SK-N-SH (cell line): ENCODE results near the gene CETP. TPM values are rescaled to one million over a fixed set of nuclear protein-coding genes. Genes with fewer than 3 reads are reported as not detected.

Experiments used
- CTCF ChIA-PET: fragments of 300-600, 350-600 bp; formaldehyde crosslinking; extraction: SDS; loops from one replicate; lab custom pipeline; 2021; lab: Yijun Ruan, JAX
- POLR2A ChIA-PET: fragments of 350-600 bp; sonication (Branson Sonifier 250); formaldehyde crosslinking; extraction: SDS; loops from one replicate; lab custom pipeline; 2020; ENCODE audit warnings: antibody characterized with exemption, inconsistent platforms; lab: Yijun Ruan, JAX
- DNase-seq: peaks from one replicate; pipeline ENCODE4 v3.0.0; 2012
- H2AFZ ChIP-seq: fragments of 200-600 bp; sonication (generic); 2 replicates; pipeline ENCODE4 v1.8.1; 2016; ENCODE audit warnings: antibody characterized with exemption, mild to moderate bottlenecking, low read depth
- H3F3A ChIP-seq: fragments of 200-600 bp; sonication (generic); replicated peaks from 2 replicates; pipeline ENCODE3; 2016; ENCODE audit warnings: antibody characterized with exemption, mild to moderate bottlenecking; ENCODE audit not compliant: insufficient read depth
- H3K27ac ChIP-seq, 2 experiments: fragments of 200-500 bp in 1 of 2; fragments of 200-600 bp in 1 of 2; sonication (Bioruptor generic) in 1 of 2; sonication (generic), shearing (Covaris generic) in 1 of 2; 2 replicates each; pipeline versions ENCODE4 v1.5.1 to v1.6.1; 2014 to 2016; ENCODE audit warnings: low read depth in 2 of 2, inconsistent platforms in 1 of 2, low read length in 1 of 2, mild to moderate bottlenecking in 1 of 2, mixed read lengths in 1 of 2
- H3K27me3 ChIP-seq: fragments of 200-600 bp; sonication (generic), shearing (Covaris generic); 2 replicates; pipeline ENCODE4 v1.6.1; 2016; ENCODE audit warnings: mixed run types; ENCODE audit not compliant: insufficient read depth
- H3K36me3 ChIP-seq, 2 experiments: fragments of 200-500 bp in 1 of 2; fragments of 200-600 bp in 1 of 2; sonication (Bioruptor generic) in 1 of 2; sonication (generic) in 1 of 2; replicated peaks in 1 of 2; 2 replicates each; pipeline versions ENCODE3 to v1.5.1; 2014 to 2016; ENCODE audit warnings: low read length in 1 of 2, mild to moderate bottlenecking in 1 of 2; ENCODE audit not compliant: insufficient read depth in 2 of 2, control insufficient read depth in 1 of 2
- H3K4me1 ChIP-seq, 2 experiments: fragments of 200-500 bp in 1 of 2; fragments of 200-600 bp in 1 of 2; sonication (Bioruptor generic) in 1 of 2; sonication (generic), shearing (Covaris generic) in 1 of 2; 2 replicates each; pipeline versions ENCODE4 v1.5.1 to v1.6.1; 2014 to 2016; ENCODE audit warnings: low read depth in 1 of 2, low read length in 1 of 2, mixed run types in 1 of 2; ENCODE audit not compliant: insufficient read depth in 2 of 2, control insufficient read depth in 1 of 2
- H3K4me2 ChIP-seq: fragments of 200-600 bp; sonication (generic), shearing (Covaris generic); 2 replicates; pipeline ENCODE4 v1.6.1; 2017; ENCODE audit warnings: mixed run types
- H3K4me3 ChIP-seq, 2 experiments: fragments of 200-500 bp in 1 of 2; fragments of 200-600 bp in 1 of 2; sonication (Bioruptor generic) in 1 of 2; sonication (generic), shearing (Covaris generic) in 1 of 2; 2 replicates each; pipeline versions ENCODE4 v1.5.1 to v1.8.1; 2014 to 2016; ENCODE audit warnings: low read depth in 2 of 2, inconsistent platforms in 1 of 2, low read length in 1 of 2, mild to moderate bottlenecking in 1 of 2, mixed read lengths in 1 of 2, moderate library complexity in 1 of 2
- H3K79me2 ChIP-seq: fragments of 200-600 bp; sonication (generic); 2 replicates; pipeline ENCODE4 v1.8.1; 2017; ENCODE audit warnings: mild to moderate bottlenecking; ENCODE audit not compliant: insufficient read depth
- H3K9ac ChIP-seq: fragments of 200-600 bp; sonication (generic); 2 replicates; pipeline ENCODE4 v1.6.1; 2017; ENCODE audit warnings: mixed run types
- H3K9me2 ChIP-seq: fragments of 200-600 bp; sonication (generic); 2 replicates; pipeline ENCODE4 v1.6.1; 2017; ENCODE audit warnings: mixed run types
- H3K9me3 ChIP-seq: fragments of 200-600 bp; sonication (generic); 2 replicates; pipeline ENCODE4 v1.6.1; 2017; ENCODE audit warnings: mixed run types, mild to moderate bottlenecking, moderate library complexity
- H4K20me1 ChIP-seq: fragments of 200-600 bp; sonication (generic); 2 replicates; pipeline ENCODE4 v1.6.1; 2017; ENCODE audit warnings: mild to moderate bottlenecking, mixed run types; ENCODE audit not compliant: insufficient read depth
- CHD2 ChIP-seq: fragments of 150-350 bp; IDR thresholded peaks from 2 replicates; pipeline ENCODE4 v1.6.1; 2018; ENCODE audit warnings: low read length; ENCODE audit not compliant: partially characterized antibody
- ELF1 ChIP-seq: IDR thresholded peaks from 2 replicates; pipeline ENCODE4 v1.4.0; 2012
- EP300 ChIP-seq, 2 experiments: IDR thresholded peaks; 2 replicates each; pipeline versions ENCODE4 v1.4.0 to v1.6.1; 2012; ENCODE audit warnings: borderline replicate concordance in 1 of 2, low read depth in 1 of 2, low read length in 1 of 2
- FOXM1 ChIP-seq: IDR thresholded peaks from 2 replicates; pipeline ENCODE4 v1.4.0; 2012; ENCODE audit warnings: low read depth, mild to moderate bottlenecking
- GABPA ChIP-seq: IDR thresholded peaks from 2 replicates; pipeline ENCODE4 v1.4.0; 2012; ENCODE audit warnings: low read depth, mild to moderate bottlenecking
- GATA2 ChIP-seq: sonication (generic); formaldehyde crosslinking; IDR thresholded peaks from 2 replicates; pipeline ENCODE4 v1.5.0; 2020; ENCODE audit warnings: mild to moderate bottlenecking, missing genetic modification reagents
- IRF3 ChIP-seq: fragments of 150-350 bp; IDR thresholded peaks from 2 replicates; pipeline ENCODE4 v1.6.1; 2016; ENCODE audit warnings: mild to moderate bottlenecking, low read depth, low read length
- JUND ChIP-seq: IDR thresholded peaks from 2 replicates; pipeline ENCODE4 v1.4.0; 2012
- MEF2A ChIP-seq: IDR thresholded peaks from 2 replicates; pipeline ENCODE4 v1.4.0; 2012; ENCODE audit warnings: low read depth, borderline replicate concordance
- MXI1 ChIP-seq: IDR thresholded peaks from 2 replicates; pipeline ENCODE4 v1.6.1; 2012; ENCODE audit warnings: mild to moderate bottlenecking, low read depth, low read length, improper control_type of control experiment
- NFIC ChIP-seq: IDR thresholded peaks from 2 replicates; pipeline ENCODE4 v1.4.0; 2012; ENCODE audit warnings: borderline replicate concordance
- POLR2AphosphoS5 ChIP-seq: IDR thresholded peaks from 2 replicates; pipeline ENCODE4 v1.6.1; 2012; ENCODE audit warnings: low read depth, low read length
- RAD21 ChIP-seq: IDR thresholded peaks from 2 replicates; pipeline ENCODE4 v1.6.1; 2012; ENCODE audit warnings: mild to moderate bottlenecking, low read length
- RCOR1 ChIP-seq: fragments of 150-350 bp; IDR thresholded peaks from 2 replicates; pipeline ENCODE4 v1.6.1; 2017; ENCODE audit warnings: antibody characterized with exemption, low read length
- TAF1 ChIP-seq: IDR thresholded peaks from 2 replicates; pipeline ENCODE4 v1.6.1; 2012; ENCODE audit warnings: low read depth, mild to moderate bottlenecking, low read length, moderate library complexity, borderline replicate concordance
- TCF12 ChIP-seq: IDR thresholded peaks from 2 replicates; pipeline ENCODE4 v1.4.0; 2012
- USF1 ChIP-seq: IDR thresholded peaks from 2 replicates; pipeline ENCODE4 v1.4.0; 2012; ENCODE audit warnings: low read depth, borderline replicate concordance
- WGBS: methylation state at CpG from one replicate; pipeline ENCODE4 v1.1.6; 2017; ENCODE audit warnings: low lambda C conversion rate; 5-methylcytosine and 5-hydroxymethylcytosine counted together
- polyA plus RNA-seq, 3 experiments: library from polyadenylated mRNA; depleted of rRNA; stranded (reverse); fragments of >200 nt; gene quantifications; 2 replicates each; pipeline ENCODE4 v1.2.3, GENCODE V29; 2012

Gene CETP
- polyA plus RNA-seq, 1 of the 3 experiments (the other 2 are of a cell fraction), result not detected

GRCh38 chr16:57016831-57017230, 55.1 kb downstream of the CETP start:
- TF ChIP-seq MEF2A (no peak), POLR2AphosphoS5 (no peak), TAF1 (no peak), NFIC (no peak), RCOR1 (no peak), MXI1 (no peak), JUND (no peak)
- TF ChIP-seq, all 33 proteins: peak for 0
- WGBS, result 81% methylated on average over 6 of the region's 6 CpGs
- peaks cover 0 to 9% of the 10 kb centered on the region in 2 experiments; a peak in 1 of 4 replicates for H3K4me1 ChIP-seq
- H3K9me3 ChIP-seq, result no peaks in the 10 kb centered on the region
- no peak overlapping the region for H3K27ac ChIP-seq
- H3K79me2 ChIP-seq, result no peaks in the 10 kb centered on the region; the same call in 1 of the 2 replicates
- peaks cover 5% of the 10 kb centered on the region for H3F3A ChIP-seq
- H4K20me1 ChIP-seq, result no peaks in the 10 kb centered on the region
- no peak overlapping the region for H2AFZ ChIP-seq
- H3K9me2 ChIP-seq, result no peaks in the 10 kb centered on the region
- CTCF ChIA-PET, result no interaction called here
- no peak overlapping the region for H3K4me3 ChIP-seq
- POLR2A ChIA-PET, result no interaction called here
- H3K4me2 ChIP-seq, result no peak overlapping the region
- no peak overlapping the region for H3K9ac ChIP-seq
- DNase-seq, result no peak
- H3K36me3 ChIP-seq, result peaks cover 0 to 4% of the 10 kb centered on the region in 2 experiments
- no peaks in the 10 kb centered on the region for H3K27me3 ChIP-seq

GRCh38 chr16:57017251-57017650, 55.5 kb downstream of the CETP start:
- 33% methylated on average over 1 of the region's 1 CpG for WGBS
- CTCF ChIA-PET, result no interaction called here
- peaks cover 0 to 9% of the 10 kb centered on the region in 2 experiments; a peak in 1 of 4 replicates for H3K4me1 ChIP-seq
- DNase-seq, result no peak
- peaks cover 5% of the 10 kb centered on the region for H3F3A ChIP-seq
- H3K9me3 ChIP-seq, result no peaks in the 10 kb centered on the region
- H3K36me3 ChIP-seq, result peaks cover 0 to 4% of the 10 kb centered on the region in 2 experiments
- H3K27me3 ChIP-seq, result no peaks in the 10 kb centered on the region
- H2AFZ ChIP-seq, result no peak overlapping the region
- no peak overlapping the region for H3K4me2 ChIP-seq
- H3K9me2 ChIP-seq, result no peaks in the 10 kb centered on the region
- no peak overlapping the region for H3K27ac ChIP-seq
- no peak overlapping the region for H3K9ac ChIP-seq
- H3K79me2 ChIP-seq, result no peaks in the 10 kb centered on the region; the same call in 1 of the 2 replicates
- no peaks in the 10 kb centered on the region for H4K20me1 ChIP-seq
- TF ChIP-seq RAD21, result no peak
- TF ChIP-seq EP300 (IDR thresholded peaks at IDR 0.05; ENCODE audit: borderline replicate concordance in 1 of 2, low read depth in 1 of 2, low read length in 1 of 2), result no peak
- TF ChIP-seq GATA2 (CRISPR knock-in tag), result no peak
- TF ChIP-seq ELF1, result no peak
- no peak for TF ChIP-seq GABPA
- no peak for TF ChIP-seq CHD2
- TF ChIP-seq IRF3, result no peak
- no peak for TF ChIP-seq NFIC
- TF ChIP-seq FOXM1, result no peak
- no peak for TF ChIP-seq TCF12
- TF ChIP-seq USF1, result no peak
- no peak for TF ChIP-seq POLR2AphosphoS5
- POLR2A ChIA-PET, result no interaction called here
- H3K4me3 ChIP-seq, result no peak overlapping the region
